GM18870 (cell line): Measurements from ENCODE around the gene NRXN3.

Experiments
- ATAC-seq: cut with Tn5 transposase; IDR thresholded peaks from one replicate; pipeline ENCODE4 v1.9.1; 2021; ENCODE audit warnings: moderate library complexity; ENCODE audit not compliant: unreplicated experiment

Gene NRXN3

DNA sequence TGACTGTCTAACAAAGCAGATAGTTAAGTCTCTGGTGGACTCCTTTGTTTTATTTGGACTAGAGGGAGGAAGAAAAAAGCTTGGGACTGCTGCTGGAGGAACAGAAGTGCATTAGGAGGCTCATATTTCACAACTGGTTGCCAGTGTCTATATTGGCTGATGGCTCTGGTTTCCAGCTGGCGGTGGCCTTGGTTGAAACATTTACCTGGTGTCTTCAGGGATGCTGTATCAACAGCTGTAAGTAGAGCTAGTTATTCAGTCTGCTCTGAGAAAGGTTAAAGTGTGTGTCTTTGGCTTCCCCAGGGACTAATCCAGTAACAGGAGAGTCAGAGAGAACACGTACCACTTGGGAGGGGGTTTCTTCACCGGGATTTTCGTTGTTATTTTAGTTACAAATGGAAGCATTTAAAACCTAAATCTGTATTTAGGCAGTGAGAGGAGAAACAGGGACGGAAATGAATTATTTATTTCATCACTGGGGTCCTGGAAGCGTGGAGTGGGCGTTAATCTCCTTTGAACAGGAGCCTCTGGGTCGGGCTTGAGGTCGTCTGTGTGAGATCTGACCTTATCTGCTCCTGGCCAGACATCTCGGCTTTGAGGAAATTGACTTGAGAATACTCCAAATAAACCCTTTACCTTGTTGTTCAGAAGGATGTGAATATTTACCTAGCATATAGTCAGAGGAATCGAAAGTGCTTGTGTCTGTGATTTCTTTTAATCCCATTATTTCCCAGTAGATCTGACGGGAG, 149.9 kb downstream of the NRXN3 start:
- ATAC-seq = no peak

DNA sequence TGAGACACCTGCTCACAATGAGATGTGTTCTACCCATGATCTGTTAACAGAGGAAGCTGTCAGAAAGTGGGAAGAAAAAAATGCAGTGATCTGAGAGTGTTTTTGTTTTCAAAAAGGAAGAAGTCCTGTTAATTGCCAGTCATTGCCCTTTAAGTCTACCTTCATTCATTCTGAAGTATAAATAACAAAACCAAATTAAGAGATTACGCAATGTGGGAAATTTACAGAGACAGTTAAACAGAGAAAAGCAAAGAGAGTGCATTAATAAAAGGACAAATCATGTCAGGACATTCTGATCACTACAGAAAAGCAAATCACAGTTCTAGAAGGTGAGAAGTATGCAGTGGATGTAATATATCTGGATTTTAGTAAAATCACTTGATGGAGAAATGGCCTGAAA, 154.2 kb downstream of the NRXN3 start:
- ATAC-seq = no peak

DNA sequence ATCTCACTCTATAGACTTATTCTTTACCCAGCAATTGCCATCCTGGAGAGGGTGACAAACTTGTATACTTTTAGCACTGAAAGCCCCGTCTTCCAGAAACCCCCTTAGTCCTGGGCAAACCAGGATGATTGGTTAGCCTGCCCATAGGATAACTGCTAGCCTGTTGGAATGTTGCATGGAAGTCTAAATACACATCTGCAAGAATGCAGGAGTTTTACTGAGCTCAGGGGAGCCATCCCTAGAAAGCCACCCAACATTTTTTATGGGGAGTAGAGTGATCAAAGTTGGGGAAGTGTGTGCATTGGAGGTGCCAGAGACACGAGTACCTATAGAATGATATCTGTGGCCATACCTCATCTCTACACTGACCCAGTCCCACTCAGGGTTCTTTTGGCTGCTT, 155.7 kb downstream of the NRXN3 start:
- ATAC-seq = no peak

DNA sequence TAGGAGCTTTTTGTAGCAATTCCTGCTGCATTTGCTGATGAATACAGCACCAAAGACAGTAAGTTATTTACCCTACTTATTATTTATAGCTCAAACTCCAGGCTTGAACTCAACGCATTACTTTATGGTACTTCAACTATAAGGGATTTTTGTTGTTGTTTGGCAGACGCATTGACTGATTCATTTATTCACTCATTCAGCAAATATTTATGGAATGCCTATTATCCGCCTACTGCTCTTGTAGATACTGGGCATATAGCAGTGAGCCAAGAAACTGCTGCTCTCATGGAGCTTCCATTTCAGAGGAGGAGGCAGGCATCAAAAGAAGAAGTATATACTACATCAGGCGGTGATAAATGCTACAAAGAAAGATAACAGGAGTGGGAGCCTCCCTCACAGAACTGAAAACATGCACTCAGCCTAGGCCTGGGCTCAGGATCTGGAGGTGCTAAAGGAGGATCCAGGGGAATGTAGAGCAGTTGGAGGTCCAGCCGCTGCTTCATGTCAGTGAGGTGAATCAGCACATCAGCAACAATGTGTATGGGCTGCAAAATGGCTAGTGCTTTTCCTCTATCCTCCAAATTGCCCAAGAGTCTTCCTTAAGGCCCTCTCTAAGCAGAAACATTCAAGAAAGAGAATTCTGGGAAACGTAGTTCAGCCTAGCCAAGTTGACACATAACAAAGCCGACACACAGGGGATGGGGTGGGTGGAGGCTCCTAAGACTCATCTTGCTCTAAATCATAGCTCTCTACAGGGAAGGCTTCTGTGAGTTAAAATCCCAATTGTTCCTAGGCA, 157.5 kb downstream of the NRXN3 start:
- ATAC-seq = no peak

- no peak for ATAC-seq
These were observed 159.2 kb downstream of the NRXN3 start for GRCh38 chr14:78329371-78329770.

- ATAC-seq = no peak
These were observed 165.4 kb downstream of the NRXN3 start for GRCh38 chr14:78335531-78335930.

DNA sequence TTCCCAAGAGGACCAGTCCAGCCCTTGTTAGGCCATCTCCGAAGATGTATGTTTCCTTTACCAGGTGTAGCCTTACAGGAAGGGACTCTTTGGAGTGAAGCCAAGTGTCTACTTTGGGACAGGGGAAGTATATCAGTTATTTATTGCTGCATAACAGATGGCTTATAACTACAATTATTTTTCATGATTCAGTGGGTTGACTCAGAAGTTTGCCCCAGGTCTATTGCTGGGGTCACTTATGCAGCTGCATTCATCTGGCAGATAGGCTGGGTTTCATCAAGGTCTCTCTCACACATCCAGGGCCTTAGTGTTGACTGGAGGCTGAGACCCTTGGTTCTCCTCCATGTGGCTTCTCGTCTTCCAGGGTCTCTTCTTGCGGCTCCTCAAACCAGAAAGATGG, 170.1 kb downstream of the NRXN3 start:
- ATAC-seq = no peak

DNA sequence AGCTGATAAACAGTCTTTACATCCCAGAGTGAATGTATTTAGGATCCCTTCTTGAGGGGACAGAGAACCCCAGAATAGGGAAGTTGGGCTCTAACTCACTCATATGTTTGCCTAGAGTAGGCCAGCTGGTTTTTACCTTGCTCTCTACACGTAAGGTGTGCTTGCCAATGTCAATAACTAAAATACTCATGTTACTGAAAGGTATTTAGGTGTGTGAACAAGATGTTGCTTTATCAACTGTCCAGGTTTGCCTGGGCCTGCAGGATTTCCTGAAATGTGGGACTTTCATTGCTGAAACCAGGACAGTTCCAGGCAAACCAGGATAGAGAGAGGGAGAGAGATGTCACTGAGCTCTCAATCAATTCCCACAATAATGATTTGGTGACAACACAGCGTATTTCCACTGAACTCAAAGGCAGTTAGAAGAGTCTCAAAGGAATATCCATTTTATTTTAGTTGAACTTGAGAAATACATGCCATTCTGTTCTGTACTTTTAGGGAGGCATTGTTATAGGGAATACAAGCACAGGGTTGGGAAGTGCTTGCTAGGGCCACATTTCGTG, 171.7 kb downstream of the NRXN3 start:
- ATAC-seq = no peak

DNA sequence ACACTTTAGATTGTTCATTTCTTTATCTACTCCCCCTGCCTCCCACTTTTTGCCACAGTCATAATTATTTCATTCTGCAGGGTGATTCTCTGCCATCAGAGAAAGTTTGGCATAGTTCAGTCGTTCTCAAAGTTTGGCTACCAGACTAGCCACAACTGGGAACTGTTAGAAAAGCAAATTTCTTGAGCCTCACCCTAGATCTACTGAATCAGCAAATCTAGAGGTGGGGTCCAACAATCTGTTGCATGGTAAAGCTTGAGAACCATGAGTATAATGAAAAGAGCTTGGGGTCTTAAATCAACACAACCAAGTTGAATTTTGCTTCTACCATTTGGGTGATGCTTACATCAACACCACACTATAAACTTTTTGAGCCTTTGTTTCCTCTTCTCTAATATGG, 172.7 kb downstream of the NRXN3 start:
- no peak for ATAC-seq

GRCh38 chr14:78344290-78344689, 174.1 kb downstream of the NRXN3 start:
- ATAC-seq = no peak

- no peak for ATAC-seq
These were observed 175.1 kb downstream of the NRXN3 start for GRCh38 chr14:78345131-78345744.

DNA sequence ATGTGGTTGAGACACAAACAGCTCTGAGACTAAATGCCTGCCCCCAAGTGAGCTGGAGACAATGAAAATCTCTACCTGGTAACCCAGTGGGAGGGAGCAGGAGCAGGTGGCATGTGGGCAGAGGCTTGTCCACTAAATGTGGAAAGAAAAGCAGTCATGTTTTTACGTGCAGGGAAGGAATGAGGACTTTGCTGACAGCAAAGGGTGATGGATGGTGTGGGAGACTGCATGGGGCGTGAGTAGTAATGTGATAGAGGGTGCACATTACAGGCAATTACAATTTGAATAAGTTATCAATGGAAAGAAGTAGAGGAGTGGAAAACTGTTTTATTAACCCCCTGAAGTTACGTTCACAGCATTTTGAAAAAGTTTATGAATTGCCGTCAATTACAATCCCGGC, 176.6 kb downstream of the NRXN3 start:
- no peak for ATAC-seq

DNA sequence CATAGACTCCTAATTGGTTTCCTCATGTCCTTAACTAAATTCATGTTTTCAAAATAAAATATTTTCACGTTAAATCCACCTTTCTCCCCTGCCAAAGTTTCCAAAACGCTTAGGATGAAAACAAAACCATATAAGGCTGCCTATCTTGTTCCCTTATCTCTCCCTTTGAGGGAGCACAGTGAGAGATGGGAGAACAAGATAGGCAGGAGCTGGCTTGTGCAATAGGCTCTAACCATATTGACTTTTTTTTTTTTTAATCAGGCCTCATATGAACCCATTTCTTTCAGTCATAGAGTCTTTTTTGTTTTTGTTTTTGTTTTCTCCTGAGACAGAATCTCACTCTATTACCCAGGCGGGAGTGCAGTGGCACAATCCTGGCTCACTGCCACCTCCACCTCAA, 184.9 kb downstream of the NRXN3 start:
- no peak for ATAC-seq

GRCh38 chr14:78356391-78356790, 186.2 kb downstream of the NRXN3 start:
- no peak for ATAC-seq

DNA sequence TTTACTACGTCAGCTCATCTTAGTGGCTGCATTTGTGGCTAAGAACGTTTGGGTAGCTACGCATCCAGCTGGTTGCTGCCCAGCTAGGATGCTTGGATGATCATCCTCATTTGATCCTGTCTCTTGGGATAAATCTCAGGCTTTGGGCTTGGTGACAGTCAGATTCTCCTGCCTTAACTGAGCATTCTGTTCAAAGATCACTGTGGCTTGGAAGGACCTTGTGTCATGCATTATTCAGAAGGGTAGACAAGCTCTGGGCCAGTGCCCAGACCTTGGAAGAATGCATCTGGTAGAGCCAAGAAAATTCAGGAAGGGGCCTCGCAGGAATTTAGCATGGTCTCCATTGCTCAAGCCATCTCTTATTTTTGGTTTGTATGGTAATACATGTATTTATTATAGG, 188.4 kb downstream of the NRXN3 start:
- ATAC-seq = no peak

DNA sequence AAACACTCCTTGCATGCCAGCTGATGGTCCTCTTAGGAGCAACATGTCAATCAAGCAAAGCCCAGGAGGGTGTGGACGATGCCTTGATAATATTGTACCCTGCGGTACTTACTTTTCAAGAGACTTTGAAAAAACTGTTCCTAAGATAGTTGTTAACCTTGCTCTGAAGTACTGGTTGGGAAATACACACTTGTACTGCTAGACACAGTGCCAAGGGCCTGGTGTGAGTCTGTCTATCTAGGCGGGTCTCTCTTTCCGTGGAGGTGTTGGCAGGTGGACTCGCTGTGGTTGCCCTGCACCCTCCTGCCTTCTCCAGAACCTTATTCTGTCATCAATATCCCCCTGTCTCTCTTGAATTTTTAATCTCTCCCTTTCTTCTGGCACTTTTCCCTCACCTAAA, 189.4 kb downstream of the NRXN3 start:
- ATAC-seq = no peak

DNA sequence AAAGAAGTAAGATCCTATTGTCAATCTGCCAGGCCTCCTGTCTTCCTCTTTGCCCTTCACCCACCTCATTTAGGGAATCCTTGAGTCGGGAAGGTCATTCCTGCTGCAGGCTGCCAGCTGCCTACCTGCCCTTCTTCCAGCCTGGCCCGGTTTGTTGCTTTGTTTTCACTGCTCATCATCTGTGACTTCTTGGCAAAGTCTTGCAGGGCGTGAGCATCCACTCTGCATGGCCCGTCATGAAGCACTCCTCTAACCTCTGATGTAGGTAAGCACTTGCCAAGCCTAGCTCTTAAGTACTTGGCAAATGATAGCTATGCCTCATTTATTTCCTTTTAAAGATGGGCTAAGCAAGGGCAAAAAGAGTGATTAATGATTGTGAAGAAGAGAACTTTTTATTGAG, 192.8 kb downstream of the NRXN3 start:
- ATAC-seq = no peak

DNA sequence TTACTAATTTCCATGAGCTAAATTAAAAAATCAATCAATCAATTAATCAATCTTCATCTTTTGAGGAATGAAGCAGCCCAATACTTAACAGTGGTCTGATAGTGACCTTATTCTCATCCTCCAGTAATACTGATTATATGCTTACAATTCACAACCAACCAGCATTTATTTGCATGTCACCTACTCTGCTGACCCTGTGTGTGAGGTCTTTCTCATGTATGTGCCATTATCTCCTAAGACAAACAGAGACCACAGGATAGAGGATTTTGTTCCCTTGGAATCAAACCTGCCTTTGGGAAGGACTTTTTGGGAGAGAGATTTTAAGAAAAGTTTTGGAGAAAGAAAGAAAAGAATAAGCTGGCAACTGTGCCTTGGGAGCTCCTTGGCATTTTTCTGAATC, 197.2 kb downstream of the NRXN3 start:
- no peak for ATAC-seq

DNA sequence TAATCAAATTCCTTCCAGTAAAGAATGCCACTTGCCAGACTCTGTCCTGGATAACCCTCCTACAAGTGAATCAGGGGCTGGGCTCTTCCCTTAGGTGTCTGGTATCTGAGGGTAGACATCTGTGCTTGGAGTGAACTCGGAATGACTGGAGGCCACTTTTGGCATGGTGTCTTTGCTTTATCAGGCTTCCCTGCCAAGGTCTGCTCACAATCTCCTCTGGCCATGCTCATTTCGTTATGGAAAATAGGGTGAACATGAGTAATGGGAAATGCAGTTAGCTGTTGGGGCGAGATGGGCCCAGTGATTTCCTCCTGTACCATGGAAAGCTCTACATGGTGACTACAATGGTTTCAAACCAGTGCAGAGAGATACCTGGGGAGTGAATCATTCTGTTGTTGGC, 212.9 kb downstream of the NRXN3 start:
- no peak for ATAC-seq

DNA sequence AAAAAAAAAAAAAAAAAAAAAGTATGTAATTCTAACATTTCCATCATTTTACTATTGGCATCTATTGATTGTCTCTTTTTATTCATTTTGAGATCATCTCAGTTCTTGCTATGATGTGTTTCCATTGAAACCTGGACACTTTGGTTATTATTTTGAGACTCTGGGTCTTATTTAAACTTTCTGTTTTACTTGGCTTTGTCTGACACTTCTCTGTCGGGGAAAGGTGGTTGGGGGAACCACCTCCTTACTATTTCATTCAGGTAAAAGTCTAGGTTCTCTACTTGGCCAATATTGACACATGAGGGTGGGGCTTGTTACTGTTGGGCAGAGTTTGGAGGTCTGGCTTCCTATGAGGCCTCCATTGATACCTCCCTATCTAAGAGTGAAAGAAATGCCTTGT, 228.0 kb downstream of the NRXN3 start:
- no peak for ATAC-seq

DNA sequence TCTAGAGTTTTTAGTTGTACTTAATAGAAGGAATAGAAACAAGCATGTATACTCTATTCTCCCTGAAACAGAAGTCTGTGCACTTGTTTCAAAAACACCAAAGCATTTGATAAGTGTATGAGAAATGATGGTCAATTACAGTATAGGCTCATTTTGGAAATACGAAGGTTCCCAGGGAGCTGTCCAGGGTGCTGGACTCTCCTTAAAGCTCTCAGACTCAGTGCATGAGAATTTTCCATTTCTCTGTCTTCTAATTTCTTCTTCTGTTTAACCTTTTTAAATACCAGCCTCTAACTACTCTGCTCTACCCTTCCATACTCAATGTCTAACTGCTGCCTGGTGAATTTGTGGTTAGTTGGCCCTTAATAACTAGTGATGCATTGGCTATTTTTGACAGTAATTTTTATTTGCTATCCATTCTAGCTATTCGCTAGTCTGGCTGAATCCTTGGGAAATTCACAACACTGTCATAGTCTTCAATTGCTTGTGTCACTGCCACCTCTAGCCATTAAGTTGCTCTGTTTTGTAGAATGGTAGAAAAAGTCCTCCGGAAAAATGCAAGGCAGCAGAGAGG, 229.2 kb downstream of the NRXN3 start:
- ATAC-seq = no peak
